ENCODE data around the gene GRB14.
"Not testable (repeated sequence)": the region's sequence is repeated elsewhere in the genome, so short reads cannot be mapped to it uniquely, and the experiment has no call there.

The GRB14 gene

DNA sequence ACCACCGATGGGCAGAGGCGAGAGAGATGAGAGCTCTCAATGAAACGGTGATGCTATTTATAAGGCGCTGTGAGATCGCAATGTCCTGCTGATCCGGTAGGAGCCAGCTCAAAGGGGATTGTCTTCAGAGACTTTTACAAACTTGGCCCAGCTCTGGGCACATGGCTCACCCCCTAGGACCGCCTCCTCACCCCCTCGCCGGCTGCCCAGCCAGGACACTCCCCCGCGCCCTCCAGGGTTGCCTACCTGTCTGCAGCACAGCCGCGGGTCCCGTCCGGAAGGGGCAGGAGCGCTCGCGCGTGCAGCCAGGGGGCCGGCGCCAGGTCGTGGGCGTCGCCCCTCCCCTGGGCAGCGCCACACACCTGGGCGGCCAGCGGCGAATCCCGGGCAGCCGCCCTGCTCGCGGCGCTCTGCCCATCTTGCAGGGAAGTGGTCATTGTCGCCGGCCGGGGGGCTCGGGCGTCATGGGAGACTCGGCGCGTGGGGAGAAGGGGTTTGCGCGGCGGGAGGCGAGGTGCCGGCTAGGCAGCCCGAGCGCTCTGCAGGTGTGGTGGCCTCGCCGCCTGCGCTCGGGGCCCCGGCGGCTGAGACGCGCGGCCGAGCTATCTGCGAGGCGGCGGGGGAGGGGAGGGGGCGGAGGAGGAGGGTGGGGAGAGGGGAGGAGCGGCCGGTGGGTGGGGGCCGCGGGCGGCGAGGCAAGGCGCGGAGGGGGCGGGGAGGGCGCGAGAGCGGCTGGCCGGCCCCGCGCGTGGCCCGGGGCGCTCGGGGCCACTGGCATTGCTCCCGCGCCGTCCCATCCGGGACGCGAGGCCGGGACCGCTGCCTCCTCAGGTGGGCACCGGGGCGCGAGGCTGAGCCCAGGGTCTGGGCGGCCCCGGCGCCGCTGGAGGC lies at the start of gene GRB14:
GRB14 (minus strand) TSS at position 610 of the 891 bp plus-strand sequence; CDS start at position 437, 173 bp downstream.
- no peak for DNase-seq (ENCODE audit: low read depth)

DNA sequence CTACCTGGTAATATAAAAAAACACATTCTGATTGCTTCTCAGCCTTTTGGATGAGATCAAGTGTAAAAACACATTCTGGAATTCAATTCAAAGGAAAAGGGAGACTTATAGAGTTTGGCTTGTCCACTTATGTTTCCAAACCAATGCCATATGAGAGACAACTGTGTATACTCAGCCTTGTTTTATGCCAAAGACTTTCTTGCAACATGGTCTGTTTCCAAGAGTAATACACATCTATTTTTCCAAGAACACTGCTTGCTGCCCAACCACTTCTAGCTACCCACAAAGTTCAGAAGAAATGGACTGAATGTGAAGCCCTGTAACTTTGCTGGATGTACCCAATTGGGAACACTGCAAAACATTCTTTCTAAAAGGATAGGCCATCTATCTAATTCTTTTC lies 48.0 kb upstream of the GRB14 start:
- peak; percentile 64 for DNase-seq (ENCODE audit: low read depth)

DNA sequence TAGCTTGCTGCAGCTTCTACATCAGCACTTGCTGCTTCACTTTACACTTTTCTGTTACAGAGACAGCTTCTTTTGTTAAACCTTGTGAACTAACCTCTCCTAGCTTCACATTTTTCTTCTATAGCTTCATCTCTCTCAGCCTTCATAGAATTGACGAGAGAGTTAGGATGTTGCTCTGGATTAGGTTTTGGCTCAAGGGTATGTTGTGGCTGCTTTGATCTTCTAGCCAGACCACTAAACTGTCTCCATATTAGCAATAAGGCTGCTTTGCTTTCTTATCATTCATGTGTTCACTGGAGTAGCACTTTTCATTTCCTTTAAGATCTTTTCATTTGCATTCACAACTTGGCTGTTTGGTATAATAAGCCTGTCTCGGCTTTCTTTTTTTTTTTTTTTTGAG lies 46.3 kb upstream of the GRB14 start:
- DNase-seq (ENCODE audit: low read depth): no peak

DNA sequence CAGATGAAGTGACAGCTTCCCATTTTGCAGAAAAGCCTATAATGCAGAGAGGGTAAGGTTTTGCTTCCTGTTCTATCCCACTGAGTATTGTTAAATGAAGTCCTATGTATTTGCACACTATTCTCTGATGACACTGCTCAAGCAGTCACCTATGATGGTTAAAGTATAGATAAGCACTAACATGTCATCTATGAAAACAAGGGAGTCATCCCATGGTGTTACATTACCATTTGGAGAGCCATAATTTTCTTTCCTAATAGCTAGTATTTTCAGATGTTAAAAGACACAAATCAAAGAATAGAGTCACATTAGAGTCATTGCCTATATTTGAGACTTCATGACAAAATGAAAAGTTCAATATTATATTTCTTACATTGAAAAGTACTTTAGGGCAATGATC lies 42.8 kb upstream of the GRB14 start:
- no peak for DNase-seq (ENCODE audit: low read depth)

DNA sequence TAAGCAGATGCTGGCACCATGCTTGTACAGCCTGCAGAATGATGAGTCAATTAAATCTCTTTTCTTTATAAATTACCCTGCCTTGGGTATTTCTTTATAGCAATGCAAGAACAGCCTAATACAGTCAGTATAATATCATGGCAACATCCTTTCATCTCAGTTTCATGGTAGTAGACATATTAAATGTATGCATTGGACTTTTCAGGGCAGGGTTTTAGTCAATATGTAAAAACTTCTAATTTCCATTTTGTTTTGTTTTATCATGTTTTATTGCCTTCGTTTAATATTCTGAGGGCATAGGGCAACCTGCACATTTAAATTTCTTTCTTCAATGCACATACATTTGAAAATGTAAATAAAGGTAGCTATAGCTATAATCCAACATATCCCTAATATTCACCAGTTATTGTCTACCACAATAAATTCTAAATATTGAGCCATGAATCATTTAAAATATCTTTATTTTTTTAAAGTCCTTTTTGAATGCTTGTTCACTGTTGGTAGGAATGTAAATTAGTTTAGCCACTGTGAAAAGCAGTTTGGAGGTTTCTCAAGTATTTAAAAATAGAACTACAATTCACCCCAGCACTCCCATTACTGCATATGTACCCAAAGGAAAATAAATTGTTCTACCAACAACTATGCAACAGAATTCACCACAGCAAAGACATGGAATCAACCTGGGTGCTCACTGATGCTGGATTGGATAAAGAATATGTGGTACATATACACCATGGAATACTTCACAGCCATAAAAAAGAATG lies 41.8 kb upstream of the GRB14 start:
- no peak for DNase-seq (ENCODE audit: low read depth)

- peak; percentile 38 for DNase-seq (ENCODE audit: low read depth)
These were observed 40.8 kb upstream of the GRB14 start for GRCh38 chr2:164662066-164662465.

DNA sequence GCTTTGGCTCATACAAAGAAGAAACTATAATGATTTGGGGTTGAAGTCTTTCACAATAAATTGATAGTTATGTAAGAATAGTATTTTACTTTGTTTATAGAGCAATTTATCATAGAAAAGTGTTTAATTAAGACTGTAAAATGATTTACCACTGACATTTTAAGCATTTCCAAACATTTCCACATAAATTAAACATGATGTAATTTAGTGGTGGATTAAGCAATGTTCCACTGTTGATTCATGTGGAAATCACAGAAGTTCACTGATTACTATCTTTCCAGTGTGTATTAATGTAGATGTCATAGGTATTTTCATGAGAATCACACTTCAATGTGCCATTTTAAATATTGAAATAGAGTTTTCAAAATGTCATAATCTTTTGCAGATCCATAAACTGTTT lies 40.1 kb upstream of the GRB14 start:
- peak; percentile 29 for DNase-seq (ENCODE audit: low read depth)

- DNase-seq (ENCODE audit: low read depth): peak; percentile 14
These were observed 35.8 kb upstream of the GRB14 start for GRCh38 chr2:164657129-164657528.

GRCh38 chr2:164655750-164656149 lies 34.5 kb upstream of the GRB14 start:
- DNase-seq (ENCODE audit: low read depth): peak; percentile 43

DNA sequence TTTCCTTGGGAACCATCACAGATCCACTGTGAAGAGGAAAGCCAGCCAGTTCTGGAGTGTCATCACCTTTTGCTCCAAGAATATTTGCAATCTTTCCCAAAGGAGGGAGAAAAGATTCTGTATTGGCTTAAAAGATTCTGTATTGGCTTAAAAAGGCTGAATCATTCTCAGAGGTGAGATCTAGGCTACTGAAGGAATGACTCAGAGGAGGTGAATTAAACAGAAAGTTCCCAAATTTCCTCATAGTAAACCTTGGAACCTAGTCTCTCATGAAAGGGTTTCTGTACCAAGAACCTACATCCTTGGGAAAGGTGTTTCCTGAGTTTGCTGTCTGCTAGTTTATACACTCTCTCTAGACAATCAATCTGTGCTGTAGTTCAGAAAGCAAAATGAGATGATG lies 34.1 kb upstream of the GRB14 start:
- no peak for DNase-seq (ENCODE audit: low read depth)

DNA sequence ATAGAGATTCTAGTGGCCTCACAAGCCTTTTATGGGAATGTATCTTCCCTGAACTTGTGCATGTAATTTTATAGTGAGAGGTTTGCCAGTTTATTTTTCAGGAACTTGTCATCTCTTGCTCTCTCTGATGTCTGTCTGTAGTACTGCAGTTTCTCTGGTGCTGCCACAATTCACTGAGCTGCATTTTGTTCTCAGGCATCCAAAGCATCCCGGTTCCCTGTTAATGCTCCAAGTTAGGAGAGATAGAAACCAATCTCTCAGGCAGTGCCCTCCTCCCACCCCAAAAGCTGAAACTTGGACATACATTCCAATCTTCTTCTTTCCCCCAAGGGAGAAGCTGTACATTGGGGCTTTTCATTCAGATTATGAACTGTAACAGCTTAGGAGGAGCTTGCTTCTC lies 30.1 kb upstream of the GRB14 start:
- no peak for DNase-seq (ENCODE audit: low read depth)

DNA sequence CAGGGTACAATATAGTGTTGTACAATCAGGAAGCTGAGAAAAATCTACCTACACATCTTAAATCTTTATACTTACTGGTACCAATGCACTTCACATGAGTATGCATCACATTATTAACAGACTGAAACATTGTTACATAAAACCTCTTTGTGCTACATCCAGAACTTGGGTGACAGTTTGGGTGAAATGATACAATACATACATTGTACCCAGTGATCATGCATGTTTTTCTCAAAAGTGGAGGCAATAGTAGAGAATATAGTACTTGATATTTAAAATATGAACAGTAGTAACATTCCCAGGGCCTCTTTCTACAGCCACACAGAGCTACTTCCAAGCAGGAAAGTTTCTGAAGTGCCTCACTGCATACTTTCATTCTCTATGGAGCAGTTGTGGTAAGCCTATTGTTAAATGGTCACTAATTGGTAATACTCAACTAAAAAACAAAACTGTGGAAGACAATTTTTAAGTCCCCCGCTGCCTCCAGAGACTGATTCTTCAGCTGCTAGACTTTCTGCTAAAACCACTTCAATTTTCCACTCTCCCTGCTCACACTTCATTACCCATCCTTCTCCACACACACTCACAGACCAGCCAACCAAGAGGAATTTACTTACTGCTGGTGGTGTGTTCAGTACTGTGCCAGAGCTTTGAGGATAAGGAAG lies 22.9 kb upstream of the GRB14 start:
- no peak for DNase-seq (ENCODE audit: low read depth)

DNA sequence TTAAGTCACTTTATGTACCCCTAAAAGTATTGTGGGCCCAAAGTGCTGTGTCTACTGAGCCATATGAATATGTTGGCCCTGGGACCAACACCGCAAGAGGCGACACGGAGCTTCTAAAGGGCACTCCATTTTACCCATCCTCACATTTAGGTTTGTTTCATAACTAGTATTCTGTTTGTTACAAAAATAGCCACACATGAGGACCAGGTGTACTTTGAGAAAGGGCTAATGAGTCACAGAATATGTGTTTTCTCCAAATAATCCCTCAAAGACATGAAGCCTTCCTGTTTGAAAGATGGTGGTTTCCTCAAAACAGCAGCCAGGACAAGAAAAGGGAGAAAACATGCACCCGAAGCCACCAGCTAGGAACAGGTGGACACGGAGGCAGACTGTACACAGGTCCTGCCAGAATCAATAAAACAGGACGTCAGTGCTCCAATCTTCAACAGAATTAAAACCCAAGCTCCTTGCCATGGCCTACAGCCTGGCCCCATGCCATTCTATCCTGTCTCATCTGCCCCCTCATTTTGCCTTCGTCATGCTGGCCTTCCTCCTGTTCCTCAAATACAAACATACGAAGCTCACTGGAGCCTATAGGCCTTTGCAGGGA lies 21.8 kb upstream of the GRB14 start:
- no peak for DNase-seq (ENCODE audit: low read depth)

DNA sequence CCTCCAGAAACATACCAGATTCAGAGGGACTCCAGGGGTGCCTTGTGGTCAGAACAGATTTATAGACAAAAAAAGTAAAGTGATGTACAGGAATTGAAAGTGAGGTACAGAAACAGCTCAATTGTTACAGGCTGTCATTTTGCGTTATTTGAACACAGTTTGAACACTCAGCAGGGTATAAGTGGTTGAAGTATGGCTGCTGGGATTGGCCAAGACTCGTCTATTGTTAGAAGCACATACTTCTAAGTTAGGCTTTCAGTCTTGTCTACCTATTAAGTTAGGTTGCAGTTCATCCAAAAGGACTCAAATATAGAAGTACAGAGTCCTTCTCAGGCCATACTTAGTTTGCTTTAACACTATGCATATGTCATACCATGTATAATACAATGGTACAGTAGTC lies 21.0 kb upstream of the GRB14 start:
- DNase-seq (ENCODE audit: low read depth): no peak

- not testable (repeated sequence) for DNase-seq (ENCODE audit: low read depth)
These were observed 7.0 kb upstream of the GRB14 start for GRCh38 chr2:164628319-164628718.

DNA sequence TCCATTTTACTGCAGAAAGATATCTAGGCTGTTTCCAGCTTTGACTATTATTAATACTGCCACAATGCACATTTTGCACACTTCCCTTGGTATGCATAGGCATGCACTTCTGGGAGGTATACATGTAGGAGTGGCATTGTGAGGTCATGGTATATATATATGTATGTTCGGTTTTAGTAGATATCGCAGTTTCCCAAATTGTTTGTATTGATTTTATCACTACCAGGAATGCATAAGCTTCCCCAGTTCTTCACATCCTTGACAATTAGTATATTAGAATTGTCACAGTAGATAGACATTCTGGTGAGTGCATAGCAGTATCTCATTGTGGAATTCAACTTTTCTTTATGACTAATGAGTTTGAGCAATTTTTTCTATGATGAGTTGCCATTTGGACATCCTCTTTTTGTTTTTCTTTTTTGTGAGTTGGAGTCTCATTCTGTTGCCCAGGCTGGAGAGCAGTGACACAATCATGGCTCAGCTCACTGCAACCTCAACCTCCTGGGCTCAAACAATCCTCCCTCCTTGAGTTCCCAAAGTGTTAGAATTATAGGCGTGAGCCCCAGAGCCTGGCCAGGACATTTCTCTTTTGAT lies 4.2 kb upstream of the GRB14 start:
- DNase-seq (ENCODE audit: low read depth): peak; percentile 67

DNA sequence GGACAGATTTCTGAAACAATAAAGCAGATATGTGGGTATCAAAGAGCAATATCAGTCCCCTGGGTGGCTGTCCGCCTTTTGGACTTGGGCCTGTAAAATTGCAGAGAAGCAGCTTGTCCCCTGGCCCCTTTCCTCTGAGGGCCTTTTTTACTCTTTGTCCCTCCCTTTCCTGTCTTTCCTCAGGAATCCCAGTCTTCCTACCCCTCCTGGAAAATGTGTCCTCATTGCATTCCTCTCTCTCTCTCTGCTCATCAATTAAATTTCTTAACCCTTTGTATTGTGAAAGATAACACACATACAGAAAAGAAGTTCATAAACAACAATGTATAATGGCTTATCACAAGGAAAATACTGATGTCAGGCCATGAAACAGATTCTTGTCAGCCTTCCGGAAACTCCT lies 3.0 kb upstream of the GRB14 start:
- no peak for DNase-seq (ENCODE audit: low read depth)

DNA sequence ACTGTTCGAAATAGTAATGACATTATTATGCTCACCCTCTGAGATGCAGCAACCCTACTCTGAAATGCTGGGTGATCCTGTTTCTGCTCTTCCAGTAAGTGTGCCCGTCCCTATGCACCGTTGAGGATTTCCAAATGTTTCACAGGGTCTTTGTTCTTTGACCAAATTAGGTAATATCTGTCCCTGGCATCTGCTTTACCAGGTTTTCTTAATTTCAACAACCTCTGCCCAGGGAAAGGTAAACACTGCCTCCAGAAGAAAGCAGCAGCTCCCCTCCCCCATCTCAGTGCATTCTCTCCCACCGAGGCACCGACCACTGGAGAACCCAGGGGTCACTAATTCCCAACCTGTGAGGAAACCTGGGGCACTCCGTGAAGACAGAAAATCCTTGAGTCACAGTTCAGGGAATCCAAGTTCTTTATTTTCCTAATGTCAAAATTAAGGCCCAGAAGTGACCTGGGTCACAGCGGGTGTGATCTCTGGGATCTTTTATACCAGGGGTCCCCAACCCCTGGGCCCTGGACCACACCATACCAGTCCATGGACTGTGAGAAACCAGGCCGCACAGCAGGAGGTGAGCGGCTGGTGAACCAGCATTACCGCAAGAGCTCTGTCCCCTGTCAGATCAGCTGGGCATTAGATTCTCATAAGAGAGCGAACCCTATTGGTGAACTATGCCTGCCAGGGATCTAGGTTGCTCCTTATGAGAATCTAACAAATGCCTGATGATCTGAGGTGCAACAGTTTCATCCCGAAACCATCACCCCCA lies 1.2 kb upstream of the GRB14 start:
- DNase-seq (ENCODE audit: low read depth): no peak

DNA sequence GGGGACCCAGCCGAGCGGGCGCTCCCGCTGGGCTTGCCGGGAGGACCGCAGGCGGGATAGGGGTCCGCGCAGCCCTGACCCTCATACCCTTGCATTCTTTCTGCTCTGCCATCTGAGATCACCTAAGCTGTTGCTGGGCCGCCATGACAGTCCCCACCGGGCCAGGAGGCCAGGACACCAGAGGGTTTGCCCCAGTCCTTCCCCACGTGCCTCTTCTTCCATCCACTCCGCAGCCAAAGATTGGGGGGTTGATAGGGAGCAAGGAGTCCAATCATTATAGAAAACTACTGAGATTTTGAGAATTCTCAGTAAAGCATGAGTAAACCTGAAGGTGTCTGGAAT lies 453 bp upstream of the GRB14 start:
- DNase-seq (ENCODE audit: low read depth): no peak

GRCh38 chr2:164620457-164620856 lies 825 bp downstream of the GRB14 start:
- DNase-seq (ENCODE audit: low read depth): no peak

- DNase-seq (ENCODE audit: low read depth): no peak
These were observed 3.8 kb downstream of the GRB14 start for GRCh38 chr2:164617466-164617865.

Data from fibroblast of gingiva (primary cell).